ENCODE data around the gene C19orf33.

DNA sequence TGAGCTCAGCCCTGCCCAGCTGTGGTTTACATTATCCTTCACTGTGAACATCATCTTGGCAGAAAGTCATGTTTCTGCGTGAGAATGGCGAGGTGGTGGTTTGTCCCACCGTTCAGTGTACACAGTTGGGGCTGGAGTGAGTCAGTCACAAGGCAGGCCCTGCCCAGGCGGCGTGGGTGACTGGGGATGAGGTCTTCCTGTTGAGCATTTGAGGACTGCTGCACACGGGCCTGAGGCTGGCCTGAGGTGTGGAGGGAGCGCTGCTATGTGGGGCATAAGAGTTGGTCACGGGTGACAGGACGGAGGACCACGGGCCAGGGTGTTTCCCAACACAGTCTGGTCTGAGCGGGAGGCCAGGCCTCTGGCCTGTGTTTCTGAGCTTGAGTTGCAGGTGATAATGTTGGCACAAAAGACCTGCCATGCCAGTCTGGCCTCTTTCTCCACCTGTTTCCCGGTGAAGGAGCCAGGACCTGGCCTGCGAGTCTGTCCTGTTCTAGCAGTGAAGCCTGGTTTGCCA, 13.4 kb upstream of the C19orf33 start:
- TF ChIP-seq, protein P1, sequence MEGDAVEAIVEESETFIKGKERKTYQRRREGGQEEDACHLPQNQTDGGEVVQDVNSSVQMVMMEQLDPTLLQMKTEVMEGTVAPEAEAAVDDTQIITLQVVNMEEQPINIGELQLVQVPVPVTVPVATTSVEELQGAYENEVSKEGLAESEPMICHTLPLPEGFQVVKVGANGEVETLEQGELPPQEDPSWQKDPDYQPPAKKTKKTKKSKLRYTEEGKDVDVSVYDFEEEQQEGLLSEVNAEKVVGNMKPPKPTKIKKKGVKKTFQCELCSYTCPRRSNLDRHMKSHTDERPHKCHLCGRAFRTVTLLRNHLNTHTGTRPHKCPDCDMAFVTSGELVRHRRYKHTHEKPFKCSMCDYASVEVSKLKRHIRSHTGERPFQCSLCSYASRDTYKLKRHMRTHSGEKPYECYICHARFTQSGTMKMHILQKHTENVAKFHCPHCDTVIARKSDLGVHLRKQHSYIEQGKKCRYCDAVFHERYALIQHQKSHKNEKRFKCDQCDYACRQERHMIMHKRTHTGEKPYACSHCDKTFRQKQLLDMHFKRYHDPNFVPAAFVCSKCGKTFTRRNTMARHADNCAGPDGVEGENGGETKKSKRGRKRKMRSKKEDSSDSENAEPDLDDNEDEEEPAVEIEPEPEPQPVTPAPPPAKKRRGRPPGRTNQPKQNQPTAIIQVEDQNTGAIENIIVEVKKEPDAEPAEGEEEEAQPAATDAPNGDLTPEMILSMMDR (conservative IDR thresholded peaks at IDR 0.05; ENCODE audit: low read depth in 2 of 2) = no peak
- TF ChIP-seq, protein P2, sequence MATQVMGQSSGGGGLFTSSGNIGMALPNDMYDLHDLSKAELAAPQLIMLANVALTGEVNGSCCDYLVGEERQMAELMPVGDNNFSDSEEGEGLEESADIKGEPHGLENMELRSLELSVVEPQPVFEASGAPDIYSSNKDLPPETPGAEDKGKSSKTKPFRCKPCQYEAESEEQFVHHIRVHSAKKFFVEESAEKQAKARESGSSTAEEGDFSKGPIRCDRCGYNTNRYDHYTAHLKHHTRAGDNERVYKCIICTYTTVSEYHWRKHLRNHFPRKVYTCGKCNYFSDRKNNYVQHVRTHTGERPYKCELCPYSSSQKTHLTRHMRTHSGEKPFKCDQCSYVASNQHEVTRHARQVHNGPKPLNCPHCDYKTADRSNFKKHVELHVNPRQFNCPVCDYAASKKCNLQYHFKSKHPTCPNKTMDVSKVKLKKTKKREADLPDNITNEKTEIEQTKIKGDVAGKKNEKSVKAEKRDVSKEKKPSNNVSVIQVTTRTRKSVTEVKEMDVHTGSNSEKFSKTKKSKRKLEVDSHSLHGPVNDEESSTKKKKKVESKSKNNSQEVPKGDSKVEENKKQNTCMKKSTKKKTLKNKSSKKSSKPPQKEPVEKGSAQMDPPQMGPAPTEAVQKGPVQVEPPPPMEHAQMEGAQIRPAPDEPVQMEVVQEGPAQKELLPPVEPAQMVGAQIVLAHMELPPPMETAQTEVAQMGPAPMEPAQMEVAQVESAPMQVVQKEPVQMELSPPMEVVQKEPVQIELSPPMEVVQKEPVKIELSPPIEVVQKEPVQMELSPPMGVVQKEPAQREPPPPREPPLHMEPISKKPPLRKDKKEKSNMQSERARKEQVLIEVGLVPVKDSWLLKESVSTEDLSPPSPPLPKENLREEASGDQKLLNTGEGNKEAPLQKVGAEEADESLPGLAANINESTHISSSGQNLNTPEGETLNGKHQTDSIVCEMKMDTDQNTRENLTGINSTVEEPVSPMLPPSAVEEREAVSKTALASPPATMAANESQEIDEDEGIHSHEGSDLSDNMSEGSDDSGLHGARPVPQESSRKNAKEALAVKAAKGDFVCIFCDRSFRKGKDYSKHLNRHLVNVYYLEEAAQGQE (IDR thresholded peaks at IDR 0.05; ENCODE audit: unreplicated experiment) = no peak
- no peak for TF ChIP-seq EZH2 (IDR thresholded peaks at IDR 0.05; ENCODE audit: low read depth, unreplicated experiment)
- no peak for TF ChIP-seq EZH2phosphoT487 (IDR thresholded peaks at IDR 0.05; ENCODE audit: unreplicated experiment)
- TF ChIP-seq POLR2AphosphoS5 (IDR thresholded peaks at IDR 0.05; ENCODE audit: low read depth) = no peak
- no peak for TF ChIP-seq JUNB (IDR thresholded peaks at IDR 0.05; ENCODE audit: unreplicated experiment)
- TF ChIP-seq CREB1 (CRISPR knock-in tag; IDR thresholded peaks at IDR 0.05; ENCODE audit: low read depth) = no peak
- TF ChIP-seq STAT1 (IDR thresholded peaks at IDR 0.05; ENCODE audit: unreplicated experiment) = no peak
- no peak for TF ChIP-seq NANOG (IDR thresholded peaks at IDR 0.05; ENCODE audit: borderline replicate concordance)
- no peak for TF ChIP-seq ZNF114 (CRISPR knock-in tag; IDR thresholded peaks at IDR 0.05)
- TF ChIP-seq, protein P3, sequence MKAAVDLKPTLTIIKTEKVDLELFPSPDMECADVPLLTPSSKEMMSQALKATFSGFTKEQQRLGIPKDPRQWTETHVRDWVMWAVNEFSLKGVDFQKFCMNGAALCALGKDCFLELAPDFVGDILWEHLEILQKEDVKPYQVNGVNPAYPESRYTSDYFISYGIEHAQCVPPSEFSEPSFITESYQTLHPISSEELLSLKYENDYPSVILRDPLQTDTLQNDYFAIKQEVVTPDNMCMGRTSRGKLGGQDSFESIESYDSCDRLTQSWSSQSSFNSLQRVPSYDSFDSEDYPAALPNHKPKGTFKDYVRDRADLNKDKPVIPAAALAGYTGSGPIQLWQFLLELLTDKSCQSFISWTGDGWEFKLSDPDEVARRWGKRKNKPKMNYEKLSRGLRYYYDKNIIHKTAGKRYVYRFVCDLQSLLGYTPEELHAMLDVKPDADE (IDR thresholded peaks at IDR 0.05) = no peak

Data from GM23338 (cell line).